Ovary (tissue), 9 donors: ENCODE measurements around the gene NSUN6. TPM values are rescaled to one million over a fixed set of nuclear protein-coding genes. Genes with fewer than 3 reads are reported as not detected.

Experiments
- DNase-seq, 5 donors: peaks; one replicate each; pipeline ENCODE4 v3.0.0-alpha.2; 2019 to 2020
- H3K27ac ChIP-seq, 2 donors: fragments of 200-600 bp; one replicate each; pipeline versions ENCODE4 v1.5.1 to v1.8.0; 2019 to 2022
- H3K27me3 ChIP-seq: fragments of 200-600 bp; one replicate; pipeline ENCODE4 v1.8.0; 2022
- H3K36me3 ChIP-seq: fragments of 200-600 bp; sonication (generic); one replicate; pipeline ENCODE4 v1.5.1; 2019
- H3K4me1 ChIP-seq: one replicate; pipeline ENCODE4 v1.8.1; 2013; ENCODE audit warnings: mild to moderate bottlenecking, moderate library complexity; ENCODE audit not compliant: insufficient read depth
- H3K4me3 ChIP-seq: fragments of 200-600 bp; sonication (generic); one replicate; pipeline ENCODE4 v1.5.1; 2017
- H3K9me3 ChIP-seq, 2 donors: fragments of 200-600 bp in 1 of 2; sonication (generic) in 1 of 2; one replicate each; pipeline versions ENCODE4 v1.5.1 to v1.8.1; 2013 to 2019; ENCODE audit warnings: mild to moderate bottlenecking in 1 of 2, moderate library complexity in 1 of 2
- CTCF ChIP-seq, 3 donors: fragments of 450-650 bp in 2 of 3; fragments of 200-600 bp in 1 of 3; IDR thresholded peaks; one replicate each; pipeline versions ENCODE4 v1.5.1 to v1.8.0; 2016 to 2022; ENCODE audit warnings: antibody characterized with exemption in 3 of 3, mild to moderate bottlenecking in 1 of 3
- EP300 ChIP-seq: sonication (generic); formaldehyde crosslinking; IDR thresholded peaks from one replicate; pipeline ENCODE4 v1.6.1; 2017; ENCODE audit warnings: antibody characterized with exemption
- POLR2A ChIP-seq: fragments of 450-650 bp; IDR thresholded peaks from one replicate; pipeline ENCODE4 v1.6.1; 2017; ENCODE audit warnings: antibody characterized with exemption, mild to moderate bottlenecking, moderate library complexity
- WGBS, 3 donors: extraction: QIAGEN DNeasy Blood & Tissue Kit in 1 of 3; methylation state at CpG; one replicate each; pipeline versions ENCODE4 v1.1.5 to v1.1.7; 2013 to 2017; 5-methylcytosine and 5-hydroxymethylcytosine counted together
- intact Hi-C, 4 donors: fragments of 100-400 bp; cut with DNase I; formaldehyde crosslinking; loops; one replicate each; pipeline versions ENCODE4 v1.11.0 to v1.15.1; 2022 to 2023
- polyA plus RNA-seq, 2 donors: library from polyadenylated mRNA; stranded (reverse); fragments of 200-250 nt in 1 of 2; fragments of 350-450 nt in 1 of 2; fragmentation: Illumina TruSeq in 1 of 2; extraction: RNeasy Lipid Tissue Mini Kit (QIAGEN cat#74804) in 1 of 2; gene quantifications; one replicate each; pipeline ENCODE4 v1.2.3, GENCODE V29; 2013 to 2014
- total RNA-seq, 7 donors: library from RNA; depleted of rRNA in 2 of 7; stranded (reverse); fragments of >200 nt in 2 of 7; fragmentation: NEBNext Ultra II Directional in 3 of 7; extraction: Animal tissue kit (Norgen Biotek cat#: 25700) in 3 of 7; gene quantifications; one replicate each; pipeline versions ENCODE4 v1.1.0 to v1.2.4, GENCODE V29; 2016 to 2023
- donor health status: DM: no; HTN: no; CAD: no; lungs with moderate emphysema.
- donor health status: DM: no; HTN: no; CAD: no.
- donor health status: Bipolar disorder and iron deficiency.
- donor health status: DM: yes; HTN: yes; CAD: no.
- donor health status: DM: no; HTN: no; CAD: no.
- donor health status: DM: yes; HTN: yes; CAD: no.

The NSUN6 gene
- total and polyA plus RNA-seq, 9 donors, result 8.9 to 19.5 (median 15.0) TPM

- H3K36me3 ChIP-seq, result no peaks in the 10 kb centered on the region
- 84 to 95% (median 85%) methylated on average over 4 of the region's 4 CpGs for WGBS, 3 donors
- H3K4me3 ChIP-seq, result no peak overlapping the region
- no peaks in the 10 kb centered on the region for H3K4me1 ChIP-seq
- no peaks in the 10 kb centered on the region for H3K27me3 ChIP-seq
- H3K27ac ChIP-seq, result no peak overlapping the region
- no peak for TF ChIP-seq EP300
- no peak for DNase-seq
- H3K9me3 ChIP-seq, result no peaks in the 10 kb centered on the region
- intact Hi-C loops, result no loop called here
Measured at GRCh38 chr10:18566177-18566576, 85.2 kb downstream of the NSUN6 start.

- no peak for DNase-seq
- Histone ChIP-seq H3K27me3 (no peaks in the 10 kb centered on the region), H3K4me3 (no peak overlapping the region), H3K27ac (no peak overlapping the region), H3K4me1 (no peaks in the 10 kb centered on the region), H3K9me3 (no peaks in the 10 kb centered on the region), H3K36me3 (no peaks in the 10 kb centered on the region)
- WGBS, 3 donors, result 97 to 99% (median 98%) methylated on average over 5 of the region's 5 CpGs
- TF ChIP-seq POLR2A, result no peak
- no peak for TF ChIP-seq EP300
- TF ChIP-seq CTCF (IDR thresholded peaks at IDR 0.05), result no peak
- intact Hi-C loops, result no loop called here
Measured at GRCh38 chr10:18565006-18565405, 86.4 kb downstream of the NSUN6 start.

- intact Hi-C loops, result no loop called here
- Histone ChIP-seq H3K4me3 (no peak overlapping the region), H3K36me3 (no peaks in the 10 kb centered on the region), H3K27me3 (no peaks in the 10 kb centered on the region), H3K9me3 (no peaks in the 10 kb centered on the region), H3K4me1 (no peaks in the 10 kb centered on the region), H3K27ac (no peak overlapping the region)
- no peak for DNase-seq
- TF ChIP-seq POLR2A, result no peak
- TF ChIP-seq EP300, result no peak
- no peak for TF ChIP-seq CTCF (IDR thresholded peaks at IDR 0.05)
- 93 to 99% (median 98%) methylated on average over 6 of the region's 6 CpGs for WGBS, 3 donors
Measured at GRCh38 chr10:18563003-18563726, 88.2 kb downstream of the NSUN6 start.

- Histone ChIP-seq H3K27me3 (no peaks in the 10 kb centered on the region), H3K9me3 (no peaks in the 10 kb centered on the region), H3K4me3 (no peak overlapping the region), H3K4me1 (no peaks in the 10 kb centered on the region), H3K27ac (no peak overlapping the region), H3K36me3 (no peaks in the 10 kb centered on the region)
- 92 to 98% (median 95%) methylated on average over 8 of the region's 8 CpGs for WGBS, 3 donors
- TF ChIP-seq EP300, result no peak
- TF ChIP-seq POLR2A, result no peak
- no peak for TF ChIP-seq CTCF (IDR thresholded peaks at IDR 0.05)
- no peak for DNase-seq
- intact Hi-C loops, result no loop called here
Measured at GRCh38 chr10:18561861-18562551, 89.4 kb downstream of the NSUN6 start.

- no peak overlapping the region for H3K4me3 ChIP-seq
- H3K27ac ChIP-seq, result no peak overlapping the region
- TF ChIP-seq EP300, result no peak
- TF ChIP-seq POLR2A, result no peak
- H3K9me3 ChIP-seq, result no peaks in the 10 kb centered on the region
- no peaks in the 10 kb centered on the region for H3K36me3 ChIP-seq
- no peak for DNase-seq
- WGBS, 3 donors, result 93 to 98% (median 97%) methylated on average over 1 of the region's 1 CpG
- intact Hi-C loops, result no loop called here
- H3K27me3 ChIP-seq, result no peaks in the 10 kb centered on the region
- H3K4me1 ChIP-seq, result no peaks in the 10 kb centered on the region
Measured at GRCh38 chr10:18557960-18558359, 93.4 kb downstream of the NSUN6 start.
